Nephron (organoid): ENCODE measurements around the gene WNK2.
"Not testable (repeated sequence)": the region's sequence is repeated elsewhere in the genome, so short reads cannot be mapped to it uniquely, and the experiment has no call there.

ENCODE experiments used
- H3K27ac Mint-ChIP-seq, 3 experiments: 2 replicates each; pipeline ENCODE4 v1.8.0; 2020; ENCODE audit warnings: mixed read lengths in 3 of 3, mild to moderate bottlenecking in 2 of 3, moderate library complexity in 1 of 3
- H3K27me3 Mint-ChIP-seq: 2 replicates; pipeline ENCODE4 v1.8.0; 2021; ENCODE audit warnings: low read depth, mild to moderate bottlenecking, moderate library complexity, mixed read lengths
- H3K36me3 Mint-ChIP-seq: 2 replicates; pipeline ENCODE4 v1.8.0; 2020; ENCODE audit warnings: low read depth, mixed read lengths
- H3K4me1 Mint-ChIP-seq: 2 replicates; pipeline ENCODE4 v1.8.0; 2020; ENCODE audit warnings: mixed read lengths
- H3K4me3 Mint-ChIP-seq, 3 experiments: 2 replicates each; pipeline ENCODE4 v1.8.0; 2020; ENCODE audit warnings: mild to moderate bottlenecking in 3 of 3, mixed read lengths in 3 of 3, moderate library complexity in 2 of 3
- H3K9me3 Mint-ChIP-seq: 2 replicates; pipeline ENCODE4 v1.8.0; 2020; ENCODE audit warnings: mixed read lengths
- TF ChIP-seq, protein P1 (sequence below), 3 experiments: fragments of 200-600 bp; sonication (generic); IDR thresholded peaks; one replicate each; pipeline ENCODE4 v1.5.0; 2021; ENCODE audit warnings: antibody characterized with exemption in 3 of 3; ENCODE audit not compliant: unreplicated experiment in 3 of 3

WNK2 gene

DNA sequence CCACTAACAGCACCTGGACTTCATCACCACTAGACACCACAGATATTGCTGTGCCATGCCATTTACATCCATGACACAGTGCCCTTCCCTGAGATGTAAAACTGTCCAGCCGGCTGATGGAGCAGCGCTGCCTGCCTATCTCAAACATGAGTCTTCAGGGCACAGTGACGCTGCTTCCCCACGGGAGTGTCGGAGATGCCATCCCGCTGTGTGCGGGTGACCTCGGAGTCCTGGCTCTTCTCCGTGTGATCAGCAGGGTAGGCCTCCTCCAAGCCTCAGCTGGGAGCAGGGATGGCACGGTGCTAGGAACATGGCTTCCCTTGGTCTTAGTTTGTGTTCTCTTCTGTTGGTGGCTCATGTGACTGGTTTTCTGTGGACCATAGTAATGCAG is 137.3 kb downstream of the WNK2 start:
- H3K9me3 Mint-ChIP-seq, result no peaks in the 10 kb centered on the region
- peaks cover 8% of the 10 kb centered on the region for H3K27me3 Mint-ChIP-seq
- H3K4me3 Mint-ChIP-seq, result no peak overlapping the region
- H3K27ac Mint-ChIP-seq, result no peak overlapping the region
- H3K36me3 Mint-ChIP-seq, result no peaks in the 10 kb centered on the region
- no peaks in the 10 kb centered on the region for H3K4me1 Mint-ChIP-seq
- TF ChIP-seq, protein P1, sequence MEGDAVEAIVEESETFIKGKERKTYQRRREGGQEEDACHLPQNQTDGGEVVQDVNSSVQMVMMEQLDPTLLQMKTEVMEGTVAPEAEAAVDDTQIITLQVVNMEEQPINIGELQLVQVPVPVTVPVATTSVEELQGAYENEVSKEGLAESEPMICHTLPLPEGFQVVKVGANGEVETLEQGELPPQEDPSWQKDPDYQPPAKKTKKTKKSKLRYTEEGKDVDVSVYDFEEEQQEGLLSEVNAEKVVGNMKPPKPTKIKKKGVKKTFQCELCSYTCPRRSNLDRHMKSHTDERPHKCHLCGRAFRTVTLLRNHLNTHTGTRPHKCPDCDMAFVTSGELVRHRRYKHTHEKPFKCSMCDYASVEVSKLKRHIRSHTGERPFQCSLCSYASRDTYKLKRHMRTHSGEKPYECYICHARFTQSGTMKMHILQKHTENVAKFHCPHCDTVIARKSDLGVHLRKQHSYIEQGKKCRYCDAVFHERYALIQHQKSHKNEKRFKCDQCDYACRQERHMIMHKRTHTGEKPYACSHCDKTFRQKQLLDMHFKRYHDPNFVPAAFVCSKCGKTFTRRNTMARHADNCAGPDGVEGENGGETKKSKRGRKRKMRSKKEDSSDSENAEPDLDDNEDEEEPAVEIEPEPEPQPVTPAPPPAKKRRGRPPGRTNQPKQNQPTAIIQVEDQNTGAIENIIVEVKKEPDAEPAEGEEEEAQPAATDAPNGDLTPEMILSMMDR (IDR thresholded peaks at IDR 0.05; ENCODE audit: unreplicated experiment in 3 of 3), result no peak

DNA sequence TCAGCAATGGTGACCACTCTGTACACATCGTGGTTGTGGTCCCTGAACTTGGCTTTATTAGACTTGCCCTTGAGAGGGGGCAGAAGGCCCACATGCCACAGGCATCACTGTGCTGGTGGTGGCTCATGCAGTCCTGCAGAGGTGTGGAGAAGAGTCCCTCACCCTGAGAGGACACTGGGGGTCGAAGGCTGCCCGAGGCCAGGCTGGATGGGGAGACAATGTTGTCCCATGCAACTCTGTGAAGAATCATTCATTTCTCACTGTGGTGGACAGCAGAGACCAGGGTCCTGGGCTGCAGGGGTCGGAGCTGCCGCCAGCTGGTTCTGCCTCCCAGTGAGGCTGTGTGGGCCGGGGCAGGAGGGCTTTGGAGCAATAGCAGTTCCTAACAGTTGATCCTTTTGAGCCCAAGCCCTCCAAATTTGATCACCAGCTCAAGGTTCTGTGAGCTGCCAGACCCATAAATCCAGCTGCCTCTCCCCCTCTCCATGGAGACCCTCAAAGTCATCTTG is 139.6 kb downstream of the WNK2 start:
- H3K4me1 Mint-ChIP-seq, H3K4me3 Mint-ChIP-seq, H3K9me3 Mint-ChIP-seq, H3K36me3 Mint-ChIP-seq, H3K27me3 Mint-ChIP-seq, H3K27ac Mint-ChIP-seq: not testable (repeated sequence)

DNA sequence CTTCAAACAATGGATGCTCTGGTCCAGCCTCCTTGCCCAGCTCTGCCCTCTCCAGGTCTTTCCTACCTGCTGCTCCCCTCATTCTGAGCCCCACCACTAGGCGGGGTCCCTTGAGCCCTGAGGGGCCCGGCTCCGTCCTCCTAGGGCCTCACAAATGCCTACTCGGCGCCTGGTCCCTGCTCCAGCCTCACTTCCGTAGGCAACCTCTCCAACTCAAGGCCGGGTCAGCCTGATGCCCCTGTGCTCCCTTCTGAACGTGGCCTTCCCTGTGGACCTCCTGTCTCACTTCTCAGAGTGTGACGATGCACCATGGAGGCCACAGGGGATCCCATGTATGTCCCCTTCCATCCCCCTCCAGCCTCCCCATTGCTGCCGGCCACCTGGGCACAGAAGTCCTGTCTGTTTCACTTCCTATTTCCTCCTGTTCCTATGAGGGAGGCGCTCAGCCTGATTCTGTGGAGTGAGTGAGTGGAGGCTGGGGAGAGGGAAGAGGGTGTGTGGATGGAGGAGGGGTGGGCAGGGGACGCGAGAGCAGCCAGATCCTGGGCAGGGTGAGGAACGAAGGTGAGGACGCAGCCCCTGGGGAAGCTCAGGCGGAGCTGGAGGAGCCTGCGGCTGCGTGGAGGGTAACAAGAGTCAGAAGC is 140.4 kb downstream of the WNK2 start:
- no peak overlapping the region for H3K27ac Mint-ChIP-seq
- no peak overlapping the region for H3K4me3 Mint-ChIP-seq
- no peaks in the 10 kb centered on the region for H3K4me1 Mint-ChIP-seq
- no peaks in the 10 kb centered on the region for H3K9me3 Mint-ChIP-seq
- peaks cover 8% of the 10 kb centered on the region for H3K27me3 Mint-ChIP-seq
- TF ChIP-seq, protein P1 (IDR thresholded peaks at IDR 0.05; ENCODE audit: unreplicated experiment in 3 of 3), result no peak
- no peaks in the 10 kb centered on the region for H3K36me3 Mint-ChIP-seq

- no peak overlapping the region for H3K27ac Mint-ChIP-seq
- H3K4me3 Mint-ChIP-seq, result no peak overlapping the region
- H3K4me1 Mint-ChIP-seq, result no peaks in the 10 kb centered on the region
- TF ChIP-seq, protein P1 (IDR thresholded peaks at IDR 0.05; ENCODE audit: unreplicated experiment in 3 of 3), result no peak
- H3K36me3 Mint-ChIP-seq, result peaks cover 3% of the 10 kb centered on the region
- peaks cover 8% of the 10 kb centered on the region for H3K27me3 Mint-ChIP-seq
- H3K9me3 Mint-ChIP-seq, result no peaks in the 10 kb centered on the region
Observed at GRCh38 chr9:93325307-93326035, 141.5 kb downstream of the WNK2 start.

DNA sequence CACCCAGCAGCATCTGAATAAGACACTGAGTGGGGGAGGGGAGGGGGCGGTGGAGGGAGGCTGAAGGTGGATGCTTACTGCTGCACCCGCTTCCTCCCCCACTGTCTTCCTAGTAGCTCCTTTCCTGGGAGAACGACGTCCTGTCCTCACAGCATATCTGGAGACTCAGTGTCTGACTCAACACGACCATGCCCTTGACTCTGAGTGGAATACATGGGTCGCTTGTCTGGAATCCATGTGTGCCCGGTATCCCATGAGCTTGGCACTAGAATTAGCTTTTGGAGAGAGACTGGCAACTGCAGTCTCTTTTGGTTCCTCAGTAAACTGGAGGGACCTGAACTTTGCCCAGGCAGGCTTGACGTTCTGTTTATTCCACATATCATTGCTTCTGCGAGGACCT is 142.1 kb downstream of the WNK2 start:
- TF ChIP-seq, protein P1 (IDR thresholded peaks at IDR 0.05; ENCODE audit: unreplicated experiment in 3 of 3), result no peak
- H3K9me3 Mint-ChIP-seq, result peaks cover 2% of the 10 kb centered on the region
- H3K27me3 Mint-ChIP-seq, result peaks cover 8% of the 10 kb centered on the region
- H3K4me3 Mint-ChIP-seq, result no peak overlapping the region
- H3K27ac Mint-ChIP-seq, result no peak overlapping the region
- no peaks in the 10 kb centered on the region for H3K4me1 Mint-ChIP-seq
- H3K36me3 Mint-ChIP-seq, result peaks cover 3% of the 10 kb centered on the region

DNA sequence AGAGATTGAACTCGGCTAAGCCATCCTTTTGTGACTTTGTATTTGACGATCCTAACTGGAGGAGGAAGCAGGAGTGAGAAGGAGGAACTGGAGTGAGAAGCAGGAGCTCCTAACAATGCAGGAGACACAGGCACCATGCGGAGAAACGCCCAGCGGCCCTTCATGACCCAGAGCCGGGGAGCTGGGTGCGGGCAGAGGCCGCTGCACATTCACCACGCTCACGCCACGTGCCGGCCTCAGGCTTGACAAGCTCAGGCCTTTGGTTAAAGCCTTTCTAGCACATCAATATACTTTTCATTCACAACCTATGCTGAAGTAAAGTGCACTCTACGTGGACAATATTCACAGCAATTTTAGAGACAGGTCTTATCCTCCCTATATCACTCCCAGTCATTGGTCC is 142.7 kb downstream of the WNK2 start:
- no peak overlapping the region for H3K4me3 Mint-ChIP-seq
- H3K36me3 Mint-ChIP-seq, result peaks cover 3% of the 10 kb centered on the region
- no peaks in the 10 kb centered on the region for H3K4me1 Mint-ChIP-seq
- peaks cover 3% of the 10 kb centered on the region for H3K9me3 Mint-ChIP-seq
- TF ChIP-seq, protein P1 (IDR thresholded peaks at IDR 0.05; ENCODE audit: unreplicated experiment in 3 of 3), result no peak
- no peak overlapping the region for H3K27ac Mint-ChIP-seq
- peaks cover 8% of the 10 kb centered on the region for H3K27me3 Mint-ChIP-seq
